CD14-positive monocyte (primary cell): ENCODE data around the gene ARRDC3. TPM values are rescaled to one million over a fixed set of nuclear protein-coding genes. Genes with fewer than 3 reads are reported as not detected.
"Not testable (repeated sequence)": the region's sequence is repeated elsewhere in the genome, so short reads cannot be mapped to it uniquely, and the experiment has no call there.

Experiments used
- DNase-seq, 3 donors: peaks; one replicate each; pipeline ENCODE4 v3.0.0-alpha.2; 2011 to 2022
- H2AFZ ChIP-seq: 2 replicates; pipeline ENCODE4 v1.6.0; 2012; ENCODE audit warnings: mild to moderate bottlenecking, low read depth, low read length, inconsistent platforms; ENCODE audit not compliant: insufficient read depth, poor library complexity, severe bottlenecking
- H3K27ac ChIP-seq, 2 donors: 1 replicate in 1 of 2; 2 replicates in 1 of 2; pipeline ENCODE4 v1.5.1; 2012 to 2013; ENCODE audit warnings: low read length in 2 of 2, control low read depth in 1 of 2, inconsistent platforms in 1 of 2, low read depth in 1 of 2, mild to moderate bottlenecking in 1 of 2
- H3K27me3 ChIP-seq, 2 donors: one replicate each; pipeline versions ENCODE4 v1.6.0 to v1.6.1; 2011 to 2013; ENCODE audit warnings: low read length in 2 of 2; ENCODE audit not compliant: control insufficient read depth in 2 of 2, insufficient read depth in 2 of 2
- H3K36me3 ChIP-seq, 2 donors: replicated peaks in 1 of 2; 1 replicate in 1 of 2; 2 replicates in 1 of 2; pipeline versions ENCODE4 v1.5.1 to v1.6.1; 2012 to 2013; ENCODE audit warnings: low read length in 2 of 2, control low read depth in 1 of 2, inconsistent platforms in 1 of 2, mild to moderate bottlenecking in 1 of 2; ENCODE audit not compliant: insufficient read depth in 2 of 2, control insufficient read depth in 1 of 2
- H3K4me1 ChIP-seq, 2 donors: 1 replicate in 1 of 2; 2 replicates in 1 of 2; pipeline versions ENCODE4 v1.5.1 to v1.6.1; 2012 to 2013; ENCODE audit warnings: low read length in 2 of 2, control low read depth in 1 of 2, inconsistent platforms in 1 of 2, mild to moderate bottlenecking in 1 of 2, moderate library complexity in 1 of 2; ENCODE audit not compliant: insufficient read depth in 2 of 2, control insufficient read depth in 1 of 2
- H3K4me2 ChIP-seq: replicated peaks from 2 replicates; pipeline ENCODE3; 2012; ENCODE audit warnings: low read length, moderate library complexity, mild to moderate bottlenecking; ENCODE audit not compliant: poor library complexity, severe bottlenecking; ENCODE audit errors: extremely low read depth
- H3K4me3 ChIP-seq, 3 experiments: fragments of 200-600 bp in 1 of 3; sonication (generic) in 1 of 3; replicated peaks in 1 of 3; 1 replicate in 2 of 3; 2 replicates in 1 of 3; pipeline ENCODE4 v1.5.1; 2011 to 2013; ENCODE audit warnings: low read length in 3 of 3, mild to moderate bottlenecking in 3 of 3, control low read depth in 2 of 3, low read depth in 2 of 3, inconsistent platforms in 1 of 3, moderate library complexity in 1 of 3
- H3K79me2 ChIP-seq: 2 replicates; pipeline ENCODE4 v1.6.0; 2012; ENCODE audit warnings: mild to moderate bottlenecking, control low read depth, inconsistent platforms, low read length, moderate library complexity; ENCODE audit not compliant: insufficient read depth
- H3K9ac ChIP-seq: 2 replicates; pipeline ENCODE4 v1.6.0; 2017; ENCODE audit warnings: low read length, mild to moderate bottlenecking; ENCODE audit not compliant: insufficient read depth, poor library complexity, severe bottlenecking
- H3K9me3 ChIP-seq, 2 donors: replicated peaks in 1 of 2; 1 replicate in 1 of 2; 2 replicates in 1 of 2; pipeline versions ENCODE4 v1.5.1 to v1.6.1; 2012 to 2013; ENCODE audit warnings: low read length in 2 of 2, control low read depth in 1 of 2; ENCODE audit not compliant: control insufficient read depth in 1 of 2, insufficient read depth in 1 of 2
- H4K20me1 ChIP-seq: 2 replicates; pipeline ENCODE4 v1.6.0; 2012; ENCODE audit warnings: mild to moderate bottlenecking, low read length, control low read depth, moderate library complexity; ENCODE audit not compliant: insufficient read depth
- H3K27ac Mint-ChIP-seq, 7 donors: one replicate each; pipeline ENCODE4 v1.8.0; 2020; ENCODE audit warnings: mild to moderate bottlenecking in 7 of 7, mixed read lengths in 7 of 7, moderate library complexity in 6 of 7, inconsistent platforms in 2 of 7
- H3K27me3 Mint-ChIP-seq, 3 donors: one replicate each; pipeline ENCODE4 v1.8.0; 2021 to 2022; ENCODE audit warnings: low read depth in 3 of 3, mild to moderate bottlenecking in 3 of 3, mixed read lengths in 3 of 3, moderate library complexity in 3 of 3, inconsistent platforms in 1 of 3
- H3K36me3 Mint-ChIP-seq, 2 donors: one replicate each; pipeline ENCODE4 v1.8.0; 2020; ENCODE audit warnings: mixed read lengths in 2 of 2, inconsistent platforms in 1 of 2, mild to moderate bottlenecking in 1 of 2
- H3K4me1 Mint-ChIP-seq: one replicate; pipeline ENCODE4 v1.8.0; 2020; ENCODE audit warnings: mild to moderate bottlenecking, mixed read lengths
- H3K4me3 Mint-ChIP-seq, 2 donors: one replicate each; pipeline ENCODE4 v1.8.0; 2020; ENCODE audit warnings: mild to moderate bottlenecking in 2 of 2, mixed read lengths in 2 of 2, moderate library complexity in 1 of 2
- H3K9me3 Mint-ChIP-seq, 7 donors: one replicate each; pipeline ENCODE4 v1.8.0; 2020 to 2022; ENCODE audit warnings: mixed read lengths in 7 of 7, mild to moderate bottlenecking in 6 of 7, moderate library complexity in 6 of 7, inconsistent platforms in 2 of 7
- WGBS: methylation state at CpG from one replicate; pipeline ENCODE4 v1.1.5; 2013; ENCODE audit warnings: missing lambda C conversion rate; ENCODE audit not compliant: insufficient coverage; 5-methylcytosine and 5-hydroxymethylcytosine counted together
- intact Hi-C, 2 donors: fragments of 100-400 bp; cut with micrococcal nuclease; formaldehyde crosslinking; loops; one replicate each; pipeline versions ENCODE4 v1.15.0 to v1.15.1; 2023
- polyA plus RNA-seq, 3 donors: library from polyadenylated mRNA; depleted of rRNA in 1 of 3; unstranded in 2 of 3; stranded (reverse) in 1 of 3; fragments of 300-500 nt in 2 of 3; fragments of >200 nt in 1 of 3; fragmentation: Illumina TruSeq in 2 of 3; gene quantifications; 1 replicate in 2 of 3; 2 replicates in 1 of 3; pipeline ENCODE4 v1.2.3, GENCODE V29; 2012 to 2021
- TF ChIP-seq, protein P1 (sequence below): fragments of 200-600 bp; IDR thresholded peaks from one replicate; pipeline ENCODE4 v1.8.0; 2022; ENCODE audit warnings: antibody characterized with exemption, mild to moderate bottlenecking

ARRDC3 gene
- polyA plus RNA-seq, 3 donors: 43.3 to 68.0 (median 64.6) TPM

DNA sequence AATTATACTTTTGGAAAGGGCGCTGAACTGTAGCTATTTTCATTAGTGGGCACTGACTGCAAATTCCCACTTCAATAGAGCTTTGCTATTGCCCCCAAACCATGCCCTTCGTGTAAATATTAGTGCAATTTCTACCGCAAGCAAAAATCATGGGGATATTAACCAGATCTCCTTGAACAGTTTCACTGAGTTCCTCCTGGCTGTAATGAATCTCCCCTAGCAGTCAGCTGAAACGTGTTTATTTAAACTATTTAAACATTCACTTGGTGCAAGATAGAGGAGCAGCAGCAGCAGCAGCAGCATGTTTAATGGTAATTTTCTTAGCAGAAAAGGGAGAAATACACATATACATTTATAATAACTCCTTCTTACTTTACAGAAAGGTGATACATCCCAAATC is 54.4 kb downstream of the ARRDC3 start:
- H3K27me3 ChIP-seq: no peaks in the 10 kb centered on the region
- intact Hi-C loops: no loop called here
- H3K79me2 ChIP-seq: no peaks in the 10 kb centered on the region

DNA sequence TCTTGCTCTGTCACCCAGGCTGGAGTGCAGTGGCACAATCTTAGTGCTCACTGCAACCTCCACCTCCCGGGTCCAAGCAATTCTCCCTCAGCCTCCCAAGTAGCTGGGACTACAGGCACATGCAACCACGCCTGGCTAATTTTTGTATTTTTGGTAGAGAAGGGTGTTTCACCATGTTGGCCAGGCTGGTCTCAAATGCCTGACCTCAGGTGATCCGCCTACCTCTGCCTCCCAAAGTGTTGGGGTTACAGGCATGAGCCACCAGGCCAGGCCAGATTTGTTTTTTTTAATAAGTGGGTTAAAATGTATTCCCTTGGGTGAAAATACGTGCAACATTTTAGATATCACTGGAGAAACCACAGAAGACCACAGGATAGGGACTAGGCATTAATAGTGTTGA is 60.1 kb downstream of the ARRDC3 start:
- H3K9me3 ChIP-seq, H3K27ac Mint-ChIP-seq, H3K27me3 Mint-ChIP-seq, DNase-seq, H3K27me3 ChIP-seq, H3K36me3 Mint-ChIP-seq, H3K9ac ChIP-seq, intact Hi-C loops, H3K4me2 ChIP-seq, H2AFZ ChIP-seq, H3K27ac ChIP-seq, H3K9me3 Mint-ChIP-seq, H3K4me1 Mint-ChIP-seq, H3K79me2 ChIP-seq, H4K20me1 ChIP-seq, H3K36me3 ChIP-seq, H3K4me3 ChIP-seq, H3K4me1 ChIP-seq, H3K4me3 Mint-ChIP-seq: not testable (repeated sequence)
- no CpG with 5 or more reads among the region's 4 CpGs for WGBS

More for the DNA sequence above, 54.4 kb downstream of the ARRDC3 start:
- Histone ChIP-seq H3K9ac (no peak overlapping the region), H3K27ac (no peak overlapping the region), H3K4me2 (no peak overlapping the region), H3K4me3 (no peak overlapping the region), H3K4me1 (no peaks in the 10 kb centered on the region), H3K36me3 (no peaks in the 10 kb centered on the region), H3K9me3 (no peaks in the 10 kb centered on the region), H2AFZ (no peak overlapping the region), H4K20me1 (no peaks in the 10 kb centered on the region)
- no peaks in the 10 kb centered on the region for H3K36me3 Mint-ChIP-seq
- H3K4me3 Mint-ChIP-seq: no peak overlapping the region
- H3K27me3 Mint-ChIP-seq: peaks cover 0 to 2% (median 1%) of the 10 kb centered on the region in 3 donors
- H3K27ac Mint-ChIP-seq: no peak overlapping the region
- no peak for DNase-seq
- 100% methylated on average over 2 of the region's 4 CpGs for WGBS
- H3K9me3 Mint-ChIP-seq: no peaks in the 10 kb centered on the region
- peaks cover 6% of the 10 kb centered on the region for H3K4me1 Mint-ChIP-seq
- TF ChIP-seq, protein P1, sequence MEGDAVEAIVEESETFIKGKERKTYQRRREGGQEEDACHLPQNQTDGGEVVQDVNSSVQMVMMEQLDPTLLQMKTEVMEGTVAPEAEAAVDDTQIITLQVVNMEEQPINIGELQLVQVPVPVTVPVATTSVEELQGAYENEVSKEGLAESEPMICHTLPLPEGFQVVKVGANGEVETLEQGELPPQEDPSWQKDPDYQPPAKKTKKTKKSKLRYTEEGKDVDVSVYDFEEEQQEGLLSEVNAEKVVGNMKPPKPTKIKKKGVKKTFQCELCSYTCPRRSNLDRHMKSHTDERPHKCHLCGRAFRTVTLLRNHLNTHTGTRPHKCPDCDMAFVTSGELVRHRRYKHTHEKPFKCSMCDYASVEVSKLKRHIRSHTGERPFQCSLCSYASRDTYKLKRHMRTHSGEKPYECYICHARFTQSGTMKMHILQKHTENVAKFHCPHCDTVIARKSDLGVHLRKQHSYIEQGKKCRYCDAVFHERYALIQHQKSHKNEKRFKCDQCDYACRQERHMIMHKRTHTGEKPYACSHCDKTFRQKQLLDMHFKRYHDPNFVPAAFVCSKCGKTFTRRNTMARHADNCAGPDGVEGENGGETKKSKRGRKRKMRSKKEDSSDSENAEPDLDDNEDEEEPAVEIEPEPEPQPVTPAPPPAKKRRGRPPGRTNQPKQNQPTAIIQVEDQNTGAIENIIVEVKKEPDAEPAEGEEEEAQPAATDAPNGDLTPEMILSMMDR: no peak
